ENCODE results near the gene SLC38A8.

The SLC38A8 gene

GRCh38 chr16:83981799-83982198 lies 60.8 kb downstream of the SLC38A8 start:
- in situ Hi-C loops (cut with HindIII; ENCODE audit: low pct_ligation_motif_present, low pct_unique_long_range_greater_than_20kb, low sequenced_read_pairs) = no loop called here
- DNase-seq = no peak

DNA sequence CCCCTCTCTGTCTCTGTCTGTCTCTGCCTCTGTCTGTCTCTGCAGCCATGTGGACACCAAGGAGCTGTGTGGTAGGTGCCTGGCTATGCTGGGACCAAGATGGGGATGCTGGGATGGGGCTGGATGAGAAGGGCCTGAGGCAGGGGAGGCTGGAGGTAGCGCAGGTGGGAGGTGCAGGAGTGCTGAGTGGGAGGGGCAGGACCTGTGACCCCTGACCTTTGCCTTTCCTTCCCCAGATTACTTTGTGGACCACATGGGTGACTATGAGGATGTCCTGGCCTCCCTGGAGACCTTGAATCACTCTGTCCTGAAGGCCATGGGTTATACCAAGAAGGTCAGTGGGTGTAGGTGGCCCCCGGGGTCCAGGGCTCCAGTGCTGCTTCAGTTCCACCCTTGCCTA lies 61.8 kb downstream of the SLC38A8 start:
- in situ Hi-C loops (cut with HindIII; ENCODE audit: low pct_ligation_motif_present, low pct_unique_long_range_greater_than_20kb, low sequenced_read_pairs) = no loop called here
- no peak for DNase-seq

GRCh38 chr16:83979441-83979840 lies 63.2 kb downstream of the SLC38A8 start:
- in situ Hi-C loops (cut with HindIII; ENCODE audit: low pct_ligation_motif_present, low pct_unique_long_range_greater_than_20kb, low sequenced_read_pairs) = no loop called here
- DNase-seq = no peak

DNA sequence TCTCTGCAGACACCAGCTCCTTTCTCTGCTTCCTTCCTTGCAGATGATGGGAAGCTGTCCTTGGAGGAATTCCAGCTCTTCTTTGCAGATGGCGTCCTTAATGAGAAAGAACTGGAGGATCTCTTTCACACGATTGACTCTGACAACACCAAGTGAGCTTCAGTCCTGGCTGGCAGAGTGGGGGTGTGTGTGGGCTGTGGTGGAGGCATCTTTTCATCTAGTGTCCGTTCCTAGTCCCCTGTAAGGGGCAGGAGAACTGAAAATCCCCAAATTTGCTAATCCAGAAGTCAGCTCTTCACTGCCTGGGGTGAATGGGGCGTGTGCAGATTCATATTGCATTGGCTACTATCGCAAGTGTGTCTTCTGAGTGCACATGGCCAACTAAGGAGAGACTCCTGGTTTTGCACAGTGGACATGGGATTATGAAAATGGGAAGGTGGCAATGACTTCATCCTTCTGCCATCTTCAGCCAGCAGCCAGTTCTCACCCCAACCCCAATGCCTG lies 64.1 kb downstream of the SLC38A8 start:
- in situ Hi-C loops (cut with HindIII; ENCODE audit: low pct_ligation_motif_present, low pct_unique_long_range_greater_than_20kb, low sequenced_read_pairs) = no loop called here
- no peak for DNase-seq

DNA sequence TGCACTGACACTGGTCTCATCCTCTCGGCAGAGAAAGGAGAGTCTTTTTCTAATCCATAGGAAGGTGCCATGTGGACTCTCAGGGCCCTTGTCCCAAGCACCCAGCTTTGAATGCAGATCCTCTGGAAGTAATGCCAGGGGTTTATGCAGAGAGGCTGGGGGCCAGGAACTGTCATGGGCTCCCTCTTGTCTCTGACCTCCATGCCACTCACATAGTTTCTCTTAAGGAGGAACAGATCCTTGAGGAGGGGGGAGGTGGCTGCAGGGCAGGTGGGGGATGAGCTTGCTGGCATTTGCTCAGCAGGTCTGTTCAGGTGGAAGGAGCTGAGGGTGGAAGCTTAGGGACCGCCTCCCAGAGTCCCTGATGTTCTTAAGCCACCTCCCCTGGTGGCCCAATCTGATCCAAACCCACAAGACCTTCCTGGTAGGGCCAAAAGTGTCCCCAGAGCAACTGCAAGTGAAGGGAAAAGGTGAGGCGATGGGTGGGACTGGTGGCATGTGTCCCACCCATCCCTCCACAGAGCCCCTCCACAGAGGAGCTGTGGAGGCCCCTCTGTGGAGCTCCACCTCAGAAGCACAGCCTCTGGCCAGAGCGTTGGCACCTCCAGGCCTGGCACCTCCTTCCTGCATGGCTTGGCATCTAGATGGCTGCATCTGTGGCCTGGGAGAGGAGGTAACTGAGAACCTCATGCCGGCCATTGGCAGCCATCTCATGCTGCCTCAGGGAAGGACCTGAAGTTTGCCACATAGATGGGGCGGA lies 65.4 kb downstream of the SLC38A8 start:
- no peak for DNase-seq
- in situ Hi-C loops (cut with HindIII; ENCODE audit: low pct_ligation_motif_present, low pct_unique_long_range_greater_than_20kb, low sequenced_read_pairs) = no loop called here

- in situ Hi-C loops (cut with HindIII; ENCODE audit: low pct_ligation_motif_present, low pct_unique_long_range_greater_than_20kb, low sequenced_read_pairs) = no loop called here
- DNase-seq = no peak
Measured at GRCh38 chr16:83975590-83976260, 66.9 kb downstream of the SLC38A8 start.

- no peak for DNase-seq
- in situ Hi-C loops (cut with HindIII; ENCODE audit: low pct_ligation_motif_present, low pct_unique_long_range_greater_than_20kb, low sequenced_read_pairs) = no loop called here
Measured at GRCh38 chr16:83974475-83974874, 68.1 kb downstream of the SLC38A8 start.

DNA sequence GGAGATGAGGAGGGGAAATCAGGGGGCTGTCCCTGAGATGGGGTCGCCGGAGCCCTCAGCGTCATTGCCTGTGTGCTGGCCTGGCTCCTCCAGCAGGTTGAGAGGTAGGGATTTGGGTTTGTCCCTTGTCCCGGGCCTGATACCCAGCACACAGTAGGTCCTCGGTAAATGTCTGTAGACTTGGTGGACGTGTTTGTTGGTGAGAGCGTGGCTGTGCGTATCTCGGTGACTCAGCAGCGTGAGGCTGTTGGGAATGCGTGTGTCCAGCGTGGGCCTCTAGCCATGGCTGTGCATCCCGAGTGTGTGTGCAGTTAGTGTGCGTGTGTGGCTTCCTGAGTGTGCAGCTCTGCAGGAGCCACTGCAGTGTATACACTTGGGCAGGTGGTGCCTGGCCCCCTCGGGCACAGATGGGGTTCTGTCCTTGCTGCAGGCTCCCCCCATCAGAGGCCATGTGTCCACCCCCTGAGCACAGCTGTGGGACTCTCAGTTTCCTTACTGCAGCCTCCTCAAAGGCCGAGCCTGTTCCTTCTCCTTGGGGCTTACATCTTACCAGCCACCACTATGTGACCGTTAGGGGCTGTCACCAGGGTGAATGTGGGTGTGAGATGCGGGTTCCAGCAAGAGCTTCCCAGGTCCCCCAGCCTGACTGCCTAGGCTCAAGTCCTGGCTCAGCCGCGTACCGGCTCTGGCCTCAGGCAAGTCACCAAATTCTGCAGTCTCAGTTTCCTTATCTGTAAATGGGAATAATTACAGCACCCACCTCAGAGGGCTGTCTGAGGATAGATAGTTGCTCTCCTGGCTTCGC lies 68.8 kb downstream of the SLC38A8 start:
- in situ Hi-C loops (cut with HindIII; ENCODE audit: low pct_ligation_motif_present, low pct_unique_long_range_greater_than_20kb, low sequenced_read_pairs) = no loop called here

GRCh38 chr16:83973077-83973476 lies 69.5 kb downstream of the SLC38A8 start:
- in situ Hi-C loops (cut with HindIII; ENCODE audit: low pct_ligation_motif_present, low pct_unique_long_range_greater_than_20kb, low sequenced_read_pairs) = no loop called here
- DNase-seq = no peak

More for the DNA sequence above, 68.8 kb downstream of the SLC38A8 start:
- DNase-seq = no peak

GRCh38 chr16:83972256-83973008 lies 70.2 kb downstream of the SLC38A8 start:
- DNase-seq = no peak
- in situ Hi-C loops (cut with HindIII; ENCODE audit: low pct_ligation_motif_present, low pct_unique_long_range_greater_than_20kb, low sequenced_read_pairs) = no loop called here

DNA sequence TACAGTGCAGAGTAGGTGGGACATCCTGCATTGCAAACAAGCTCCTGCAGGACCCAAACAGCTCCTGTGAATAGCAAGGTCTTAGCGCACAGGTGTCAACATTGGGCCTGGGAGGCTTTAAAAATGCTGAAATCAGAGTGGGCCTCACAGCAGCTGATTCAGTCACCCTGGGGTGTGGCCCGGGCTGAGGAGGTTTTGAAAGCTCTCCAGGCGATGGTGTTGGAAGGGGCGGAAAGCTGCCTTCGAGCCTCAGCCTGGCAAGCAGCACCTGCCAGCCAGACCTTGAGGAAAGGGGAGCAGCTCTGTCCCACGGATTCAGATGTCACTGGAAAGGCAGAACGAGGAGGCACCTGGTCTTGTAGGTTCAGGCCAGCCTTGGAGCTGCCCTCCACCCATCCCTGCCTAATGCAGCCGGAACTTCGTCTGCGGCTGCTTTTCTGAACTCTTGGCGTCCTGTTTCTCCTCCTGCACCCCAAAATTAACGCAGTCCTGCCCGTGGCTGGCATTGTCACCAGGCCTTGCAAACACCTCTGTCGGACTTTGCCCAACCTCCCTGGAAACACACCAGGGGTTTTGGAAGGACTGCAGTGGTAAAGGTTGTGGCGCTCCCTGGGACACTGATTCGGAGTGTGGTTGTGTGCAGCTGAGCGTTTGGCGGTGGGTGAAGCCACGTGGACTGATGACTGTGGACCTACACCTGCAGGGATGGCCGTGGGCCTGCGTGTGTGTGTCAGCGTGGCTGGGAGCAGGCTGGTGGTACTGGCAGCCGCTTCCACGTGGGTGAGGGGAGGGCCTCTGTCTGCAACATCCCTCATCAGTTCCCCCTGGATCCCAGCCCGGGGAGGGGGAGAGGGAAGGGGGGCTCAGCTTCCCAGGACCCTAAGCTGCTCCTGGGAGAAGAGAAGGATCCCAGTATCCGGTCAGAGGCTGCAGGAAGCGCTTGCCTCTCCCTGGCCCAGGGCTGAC lies 71.1 kb downstream of the SLC38A8 start:
- DNase-seq = no peak
- in situ Hi-C loops (cut with HindIII; ENCODE audit: low pct_ligation_motif_present, low pct_unique_long_range_greater_than_20kb, low sequenced_read_pairs) = no loop called here

DNA sequence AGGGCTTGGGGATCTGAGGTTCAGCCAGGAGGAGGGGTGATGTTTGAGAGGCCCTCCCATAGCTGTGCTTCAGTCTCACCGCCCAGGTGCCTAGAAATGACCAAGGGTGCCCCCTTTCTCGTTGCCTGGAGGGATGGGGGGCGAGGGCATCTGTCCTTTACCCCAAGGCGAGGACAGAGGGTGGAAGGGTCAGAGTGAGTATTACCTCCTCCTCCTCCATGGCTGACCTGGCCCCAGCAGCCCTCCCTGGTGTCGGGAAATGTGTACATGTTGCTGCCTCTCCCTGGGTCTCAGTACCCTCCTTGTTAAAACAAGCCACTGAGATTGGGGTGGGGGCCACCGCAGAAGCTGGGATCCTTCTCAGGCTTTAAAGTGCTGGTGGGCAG lies 72.2 kb downstream of the SLC38A8 start:
- no peak for DNase-seq
- in situ Hi-C loops (cut with HindIII; ENCODE audit: low pct_ligation_motif_present, low pct_unique_long_range_greater_than_20kb, low sequenced_read_pairs) = no loop called here

- in situ Hi-C loops (cut with HindIII; ENCODE audit: low pct_ligation_motif_present, low pct_unique_long_range_greater_than_20kb, low sequenced_read_pairs) = no loop called here
- DNase-seq = no peak
Measured at GRCh38 chr16:83969771-83970429, 72.7 kb downstream of the SLC38A8 start.

DNA sequence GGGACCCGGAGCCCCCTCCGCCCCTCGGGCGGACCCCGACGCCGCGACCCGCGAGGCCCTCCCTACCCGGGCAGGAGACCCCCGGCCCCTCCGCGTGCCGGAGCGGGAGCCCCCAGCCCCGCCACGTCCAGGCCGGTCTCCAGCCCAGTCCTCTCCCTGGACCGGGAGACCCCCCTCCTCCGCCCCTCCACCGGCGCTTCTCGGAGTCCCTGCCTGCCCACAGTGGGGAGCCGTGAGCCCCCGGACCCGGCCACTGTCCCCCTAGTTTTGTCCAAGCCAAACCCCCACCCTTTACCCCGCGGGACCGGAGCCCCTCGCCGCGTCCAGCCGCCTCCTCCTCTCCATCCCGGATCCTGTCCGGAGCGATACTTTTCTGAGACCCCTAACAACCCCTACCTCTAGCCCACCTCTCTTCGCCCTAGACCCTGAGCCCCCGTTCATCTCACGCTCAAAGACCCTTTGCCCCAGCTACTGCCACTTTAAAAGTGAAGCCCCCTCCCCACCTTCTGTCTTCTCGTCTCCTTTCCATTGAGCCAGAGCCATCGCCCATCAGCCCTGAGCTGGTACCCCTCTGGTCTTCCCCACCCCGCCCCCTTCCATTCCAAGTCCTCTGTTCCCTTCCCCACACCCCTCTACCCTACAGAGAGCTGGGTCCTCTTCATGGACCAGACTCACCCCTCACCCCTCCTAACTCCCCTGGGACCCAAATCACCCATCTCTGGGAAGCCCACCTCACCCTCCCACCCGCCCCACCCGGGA lies 73.5 kb downstream of the SLC38A8 start:
- DNase-seq = no peak
- in situ Hi-C loops (cut with HindIII; ENCODE audit: low pct_ligation_motif_present, low pct_unique_long_range_greater_than_20kb, low sequenced_read_pairs) = no loop called here

DNA sequence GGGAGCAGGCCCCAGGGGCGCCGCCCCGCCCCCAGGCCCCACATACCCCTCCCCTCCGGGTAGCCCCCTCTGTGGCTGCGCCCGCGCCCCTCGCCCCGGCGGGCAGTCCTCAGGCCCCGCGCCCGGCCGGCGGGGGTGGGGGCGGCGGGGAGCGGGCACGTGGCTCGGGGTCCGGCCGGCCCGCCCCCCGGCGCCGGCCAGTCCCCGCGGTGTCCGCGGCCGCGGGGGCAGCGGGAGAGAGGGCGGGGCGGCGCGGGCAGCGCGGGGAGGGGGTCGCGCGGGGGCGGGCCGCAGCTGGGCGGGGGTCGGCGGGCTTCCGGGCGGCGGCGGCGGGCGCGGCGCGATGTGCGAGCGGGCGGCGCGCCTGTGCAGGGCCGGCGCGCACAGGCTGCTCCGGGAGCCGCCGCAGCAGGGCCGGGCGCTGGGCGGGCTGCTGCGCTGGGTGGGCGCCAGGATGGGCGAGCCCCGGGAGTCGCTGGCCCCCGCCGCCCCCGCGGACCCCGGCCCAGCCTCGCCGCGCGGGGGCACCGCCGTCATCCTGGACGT lies 74.2 kb downstream of the SLC38A8 start:
- in situ Hi-C loops (cut with HindIII; ENCODE audit: low pct_ligation_motif_present, low pct_unique_long_range_greater_than_20kb, low sequenced_read_pairs) = no loop called here
- DNase-seq = no peak

GRCh38 chr16:83967838-83968305 lies 74.7 kb downstream of the SLC38A8 start, which contains the start of gene NECAB2:
TSS of gene NECAB2 (plus strand) at chr16:83968244. CDS start at chr16:83968649, 405 bp downstream.
- peak; percentile 58 for DNase-seq
- in situ Hi-C loops (cut with HindIII; ENCODE audit: low pct_ligation_motif_present, low pct_unique_long_range_greater_than_20kb, low sequenced_read_pairs) = no loop called here
